ENCODE data around the gene TCF3. TPM values are rescaled to one million over a fixed set of nuclear protein-coding genes. Genes with fewer than 3 reads are reported as not detected.

The TCF3 gene
- total and polyA plus RNA-seq, 12 donors = 8.5 to 96.0 (median 42.0) TPM

- DNase-seq = no peak
- Histone ChIP-seq H3K4me3 (no peak overlapping the region), H3K9me3 (replicated peaks in 1 of 3) (no peaks in the 10 kb centered on the region), H3K27ac (no peak overlapping the region), H3K36me3 (replicated peaks in 1 of 2) (peaks cover 0 to 5% of the 10 kb centered on the region in 2 donors), H3K27me3 (no peaks in the 10 kb centered on the region), H3K4me1 (replicated peaks in 1 of 2) (peaks cover 10 to 13% of the 10 kb centered on the region in 2 donors)
- intact Hi-C loops (cut with DNase I) = no loop called here
- WGBS, 4 donors = 91 to 94% (median 92%) methylated on average over 9 to 23 of the region's 23 CpGs
- TF ChIP-seq CTCF (IDR thresholded peaks at IDR 0.05) (no peak), POLR2A (IDR thresholded peaks at IDR 0.05) (no peak)
Observed at GRCh38 chr19:1648920-1649541, 3.4 kb downstream of the TCF3 start.

- no peak for TF ChIP-seq POLR2A (IDR thresholded peaks at IDR 0.05)
- TF ChIP-seq CTCF (IDR thresholded peaks at IDR 0.05) = no peak
- Histone ChIP-seq H3K4me1 (replicated peaks in 1 of 2) (peaks cover 10 to 13% of the 10 kb centered on the region in 2 donors), H3K36me3 (replicated peaks in 1 of 2) (peaks cover 0 to 5% of the 10 kb centered on the region in 2 donors), H3K4me3 (no peak overlapping the region), H3K27ac (no peak overlapping the region), H3K9me3 (replicated peaks in 1 of 3) (no peaks in the 10 kb centered on the region), H3K27me3 (no peaks in the 10 kb centered on the region)
- DNase-seq = no peak
- intact Hi-C loops (cut with DNase I) = no loop called here
- 81 to 90% (median 83%) methylated on average over 8 to 10 of the region's 10 CpGs for WGBS, 4 donors
Observed at GRCh38 chr19:1648459-1648849, 4.0 kb downstream of the TCF3 start.

- Histone ChIP-seq H3K27ac (no peak overlapping the region), H3K4me1 (replicated peaks in 1 of 2) (peaks cover 10 to 13% of the 10 kb centered on the region in 2 donors), H3K9me3 (replicated peaks in 1 of 3) (no peaks in the 10 kb centered on the region), H3K4me3 (no peak overlapping the region), H3K27me3 (no peaks in the 10 kb centered on the region), H3K36me3 (replicated peaks in 1 of 2) (peaks cover 0 to 5% of the 10 kb centered on the region in 2 donors)
- intact Hi-C loops (cut with DNase I) = no loop called here
- TF ChIP-seq CTCF (IDR thresholded peaks at IDR 0.05) (no peak), POLR2A (IDR thresholded peaks at IDR 0.05) (no peak)
- no peak for DNase-seq
- 94 to 96% (median 95%) methylated on average over 22 to 41 of the region's 41 CpGs for WGBS, 4 donors
Observed at GRCh38 chr19:1647501-1648458, 4.6 kb downstream of the TCF3 start.

- Histone ChIP-seq H3K9me3 (replicated peaks in 1 of 3) (no peaks in the 10 kb centered on the region), H3K27ac (no peak overlapping the region), H3K4me3 (no peak overlapping the region), H3K4me1 (replicated peaks in 1 of 2) (peaks cover 10 to 13% of the 10 kb centered on the region in 2 donors), H3K36me3 (replicated peaks in 1 of 2) (peaks cover 0 to 5% of the 10 kb centered on the region in 2 donors), H3K27me3 (no peaks in the 10 kb centered on the region)
- intact Hi-C loops (cut with DNase I) = no loop called here
- WGBS, 4 donors = 89 to 94% (median 92%) methylated on average over 16 to 29 of the region's 29 CpGs
- TF ChIP-seq CTCF (IDR thresholded peaks at IDR 0.05) = no peak
- no peak for TF ChIP-seq POLR2A (IDR thresholded peaks at IDR 0.05)
- DNase-seq = no peak
Observed at GRCh38 chr19:1646659-1647453, 5.6 kb downstream of the TCF3 start.

Measured in adrenal gland (tissue), 12 donors.